Mesothelial cell of epicardium (in vitro differentiated cells): Measurements from ENCODE around the gene PDPN. TPM values are rescaled to one million over a fixed set of nuclear protein-coding genes. Genes with fewer than 3 reads are reported as not detected.
A peak's percentile ranks its signal among the peaks of the same experiment; 100 is the strongest.

ENCODE experiments used
- DNase-seq, 2 experiments: peaks; one replicate each; pipeline ENCODE4 v3.0.0; 2021; ENCODE audit warnings: low spot score in 2 of 2; ENCODE audit not compliant: unreplicated experiment in 2 of 2
- H3K27ac Mint-ChIP-seq: 2 replicates; pipeline ENCODE4 v1.8.0; 2021; ENCODE audit warnings: mixed read lengths
- H3K27me3 Mint-ChIP-seq: 2 replicates; pipeline ENCODE4 v1.8.0; 2021; ENCODE audit warnings: low read depth, mixed read lengths
- H3K36me3 Mint-ChIP-seq: 2 replicates; pipeline ENCODE4 v1.8.0; 2021; ENCODE audit warnings: mixed read lengths
- H3K4me1 Mint-ChIP-seq: 2 replicates; pipeline ENCODE4 v1.8.0; 2021; ENCODE audit warnings: mixed read lengths
- H3K4me3 Mint-ChIP-seq: 2 replicates; pipeline ENCODE4 v1.8.0; 2021; ENCODE audit warnings: mild to moderate bottlenecking, moderate library complexity, mixed read lengths
- H3K9me3 Mint-ChIP-seq: 2 replicates; pipeline ENCODE4 v1.8.0; 2021; ENCODE audit warnings: mixed read lengths
- total RNA-seq: library from RNA; stranded (reverse); gene quantifications from 3 replicates; pipeline ENCODE4 v1.2.1, GENCODE V29; 2021
- TF ChIP-seq, protein P1 (sequence below): fragments of 200-600 bp; sonication (generic); IDR thresholded peaks from one replicate; pipeline ENCODE4 v1.5.0; 2021; ENCODE audit warnings: antibody characterized with exemption; ENCODE audit not compliant: unreplicated experiment

Gene PDPN
- total RNA-seq, 1 donor from 2014 or later, result 105 TPM

DNA sequence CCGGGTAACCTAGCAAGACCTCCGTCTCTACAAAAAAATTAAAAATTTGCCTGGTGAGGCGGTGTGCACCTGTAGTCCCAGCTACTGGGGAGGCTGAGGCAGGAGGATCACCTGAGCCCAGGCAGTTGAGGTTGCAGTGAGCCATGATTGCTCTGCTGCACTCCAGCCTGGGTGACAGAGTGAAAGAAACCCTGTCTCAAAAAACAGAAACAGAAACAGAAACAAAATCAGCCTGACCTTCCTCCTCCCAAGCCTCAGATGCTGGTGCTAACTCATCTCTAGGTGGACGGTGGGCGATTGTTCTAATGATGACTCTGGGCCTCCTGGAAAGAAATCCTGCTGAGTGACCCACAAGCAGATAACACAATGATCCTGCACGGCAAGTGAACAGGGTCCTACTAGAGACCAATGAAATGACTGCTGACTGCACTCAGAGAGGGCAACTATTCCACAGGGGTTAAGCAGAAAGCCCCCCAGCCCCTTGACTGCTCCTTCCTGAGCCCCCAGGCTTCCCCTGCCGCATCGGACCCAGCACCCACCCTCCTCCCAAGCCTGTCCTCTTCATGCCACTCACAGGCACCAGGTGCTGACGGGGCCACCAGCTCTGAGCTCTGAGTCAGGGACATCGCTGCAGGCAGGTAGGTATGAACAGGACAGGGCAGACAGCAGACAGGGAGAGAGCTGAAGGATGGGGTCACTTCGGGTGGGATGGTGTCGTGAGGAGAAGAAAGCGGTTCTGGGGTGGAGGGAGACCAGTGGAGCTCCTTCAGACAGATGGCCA, 42.0 kb upstream of the PDPN start:
- no peak for DNase-seq
- Mint-ChIP-seq H3K4me3 (no peak overlapping the region), H3K27ac (no peak overlapping the region), H3K4me1 (peaks cover 1% of the 10 kb centered on the region), H3K9me3 (no peaks in the 10 kb centered on the region), H3K36me3 (no peaks in the 10 kb centered on the region), H3K27me3 (peaks cover 12% of the 10 kb centered on the region)
- TF ChIP-seq, protein P1, sequence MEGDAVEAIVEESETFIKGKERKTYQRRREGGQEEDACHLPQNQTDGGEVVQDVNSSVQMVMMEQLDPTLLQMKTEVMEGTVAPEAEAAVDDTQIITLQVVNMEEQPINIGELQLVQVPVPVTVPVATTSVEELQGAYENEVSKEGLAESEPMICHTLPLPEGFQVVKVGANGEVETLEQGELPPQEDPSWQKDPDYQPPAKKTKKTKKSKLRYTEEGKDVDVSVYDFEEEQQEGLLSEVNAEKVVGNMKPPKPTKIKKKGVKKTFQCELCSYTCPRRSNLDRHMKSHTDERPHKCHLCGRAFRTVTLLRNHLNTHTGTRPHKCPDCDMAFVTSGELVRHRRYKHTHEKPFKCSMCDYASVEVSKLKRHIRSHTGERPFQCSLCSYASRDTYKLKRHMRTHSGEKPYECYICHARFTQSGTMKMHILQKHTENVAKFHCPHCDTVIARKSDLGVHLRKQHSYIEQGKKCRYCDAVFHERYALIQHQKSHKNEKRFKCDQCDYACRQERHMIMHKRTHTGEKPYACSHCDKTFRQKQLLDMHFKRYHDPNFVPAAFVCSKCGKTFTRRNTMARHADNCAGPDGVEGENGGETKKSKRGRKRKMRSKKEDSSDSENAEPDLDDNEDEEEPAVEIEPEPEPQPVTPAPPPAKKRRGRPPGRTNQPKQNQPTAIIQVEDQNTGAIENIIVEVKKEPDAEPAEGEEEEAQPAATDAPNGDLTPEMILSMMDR, result no peak

DNA sequence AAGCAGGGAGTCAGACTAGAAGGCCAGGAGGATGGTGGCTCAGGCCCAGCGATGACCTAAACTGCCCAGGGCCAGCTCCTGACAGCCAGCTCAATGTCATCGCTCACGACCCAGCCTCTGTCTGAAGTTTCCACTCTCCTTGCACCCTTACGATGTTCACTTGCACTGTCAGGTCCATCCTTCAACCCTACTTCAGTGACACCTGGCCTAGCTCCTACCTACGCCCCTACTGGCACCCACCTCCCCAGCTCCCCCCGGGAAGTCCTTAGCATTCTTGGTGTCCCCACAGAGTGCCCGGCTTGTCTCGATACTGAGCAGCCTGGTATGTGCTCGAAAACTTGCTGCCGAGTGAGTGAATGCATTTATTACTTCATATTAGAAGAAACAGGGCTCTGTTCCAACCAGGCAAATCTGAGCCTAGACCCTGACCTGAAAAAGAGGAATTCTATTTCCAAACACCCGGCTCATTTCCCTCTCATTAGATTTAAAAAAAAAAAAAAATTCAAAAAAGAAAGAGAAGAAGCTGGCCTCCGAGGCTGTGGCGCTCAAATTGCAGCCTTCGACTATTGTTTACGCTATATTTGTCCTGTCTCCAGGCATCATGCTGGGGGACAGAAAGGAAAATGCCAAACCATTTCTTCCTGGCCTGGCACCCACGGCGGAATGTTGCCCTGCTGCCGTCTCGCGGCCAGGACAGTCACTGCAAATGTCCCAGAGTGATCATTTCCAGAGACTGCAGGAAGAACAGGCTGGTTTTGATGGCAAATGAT, 40.0 kb upstream of the PDPN start:
- DNase-seq, result no peak
- Mint-ChIP-seq H3K36me3 (no peaks in the 10 kb centered on the region), H3K4me1 (peaks cover 1% of the 10 kb centered on the region), H3K4me3 (no peak overlapping the region), H3K9me3 (no peaks in the 10 kb centered on the region), H3K27ac (peak overlapping the region; percentile 47), H3K27me3 (peaks cover 21% of the 10 kb centered on the region)
- TF ChIP-seq, protein P1, result no peak

DNA sequence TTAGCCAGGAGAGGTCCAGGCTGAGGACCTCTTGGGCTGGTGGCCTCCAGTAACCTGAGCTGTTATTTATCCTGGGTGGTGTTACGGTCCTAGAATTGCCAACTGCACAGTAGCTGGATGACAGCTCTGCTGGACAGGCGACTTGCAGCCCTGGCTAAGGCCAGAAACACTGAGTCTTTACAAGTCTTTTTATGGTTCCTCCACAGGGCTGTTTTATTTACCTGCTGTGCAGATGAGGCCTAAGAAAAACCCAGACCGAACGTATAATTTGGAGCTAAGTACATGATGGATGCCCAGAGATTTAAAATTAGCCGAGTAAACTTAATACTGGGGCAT, 39.4 kb upstream of the PDPN start:
- H3K9me3 Mint-ChIP-seq, result no peaks in the 10 kb centered on the region
- H3K4me1 Mint-ChIP-seq, result peaks cover 1% of the 10 kb centered on the region
- H3K27ac Mint-ChIP-seq, result no peak overlapping the region
- H3K27me3 Mint-ChIP-seq, result peaks cover 22% of the 10 kb centered on the region
- no peaks in the 10 kb centered on the region for H3K36me3 Mint-ChIP-seq
- H3K4me3 Mint-ChIP-seq, result no peak overlapping the region
- DNase-seq, result no peak
- TF ChIP-seq, protein P1, result no peak

DNA sequence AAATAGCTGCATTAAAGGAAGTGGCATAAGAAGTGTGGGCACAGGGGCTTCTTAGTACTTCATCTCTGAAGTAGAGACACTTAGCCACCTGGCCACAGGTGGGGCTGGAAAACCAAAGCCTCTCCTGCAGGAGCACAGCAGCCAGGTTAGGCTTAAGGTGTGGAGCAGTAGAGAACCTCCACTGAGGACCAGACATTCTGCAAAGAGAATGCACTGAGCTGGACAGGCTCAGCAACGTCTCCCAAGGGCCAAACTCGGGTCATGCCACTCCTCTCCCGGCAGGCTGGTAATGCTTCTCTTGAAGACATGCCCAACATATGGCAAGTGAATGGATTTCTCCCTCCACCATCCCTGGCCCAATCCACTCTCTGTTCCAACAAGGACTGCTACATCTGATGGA, 36.8 kb upstream of the PDPN start:
- H3K4me3 Mint-ChIP-seq, result no peak overlapping the region
- no peaks in the 10 kb centered on the region for H3K36me3 Mint-ChIP-seq
- no peak for DNase-seq
- H3K4me1 Mint-ChIP-seq, result peaks cover 1% of the 10 kb centered on the region
- TF ChIP-seq, protein P1, result no peak
- H3K27ac Mint-ChIP-seq, result no peak overlapping the region
- H3K9me3 Mint-ChIP-seq, result no peaks in the 10 kb centered on the region
- H3K27me3 Mint-ChIP-seq, result peaks cover 21% of the 10 kb centered on the region

DNA sequence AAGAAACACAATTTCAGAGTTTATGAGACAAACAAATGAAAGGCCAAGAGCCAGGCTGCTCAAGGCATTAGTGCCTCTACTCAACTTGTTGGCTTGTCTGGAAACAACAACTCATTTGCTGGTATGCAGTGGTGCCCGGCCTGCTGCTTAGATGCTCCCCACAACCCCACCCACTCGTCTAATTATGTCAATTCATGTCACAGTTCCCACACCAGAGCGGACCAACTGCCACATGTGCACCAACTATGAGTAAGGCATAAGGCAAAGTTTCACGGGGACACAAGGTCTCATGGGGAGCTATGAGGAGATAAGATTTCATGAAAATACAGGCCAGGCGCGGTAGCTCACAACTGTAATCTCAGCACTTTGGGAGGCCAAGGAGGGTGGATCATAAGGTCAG, 35.4 kb upstream of the PDPN start:
- DNase-seq, result no peak

More for the DNA sequence above, 35.4 kb upstream of the PDPN start:
- Mint-ChIP-seq H3K27me3 (peaks cover 21% of the 10 kb centered on the region), H3K27ac (no peak overlapping the region), H3K4me1 (peaks cover 1% of the 10 kb centered on the region), H3K4me3 (no peak overlapping the region), H3K36me3 (no peaks in the 10 kb centered on the region), H3K9me3 (no peaks in the 10 kb centered on the region)
- TF ChIP-seq, protein P1, result no peak
